Panc1 (cell line): ENCODE measurements around the gene SLC32A1.

Experiments used
- CTCF ChIP-seq: fragments of 450-650 bp; IDR thresholded peaks from 2 replicates; pipeline ENCODE4 v1.5.1; 2017; ENCODE audit warnings: mild to moderate bottlenecking
- POLR2AphosphoS5 ChIP-seq: IDR thresholded peaks from 2 replicates; pipeline ENCODE4 v1.6.1; 2012; ENCODE audit warnings: mild to moderate bottlenecking, low read depth, low read length, moderate library complexity
- TF ChIP-seq, protein P1 (sequence below), 2 experiments: IDR thresholded peaks; 2 replicates each; pipeline ENCODE4 v1.6.1; 2011 to 2012; ENCODE audit warnings: low read depth in 2 of 2, control low read depth in 1 of 2, low read length in 1 of 2, mild to moderate bottlenecking in 1 of 2, moderate library complexity in 1 of 2; ENCODE audit not compliant: insufficient read depth in 1 of 2

DNA sequence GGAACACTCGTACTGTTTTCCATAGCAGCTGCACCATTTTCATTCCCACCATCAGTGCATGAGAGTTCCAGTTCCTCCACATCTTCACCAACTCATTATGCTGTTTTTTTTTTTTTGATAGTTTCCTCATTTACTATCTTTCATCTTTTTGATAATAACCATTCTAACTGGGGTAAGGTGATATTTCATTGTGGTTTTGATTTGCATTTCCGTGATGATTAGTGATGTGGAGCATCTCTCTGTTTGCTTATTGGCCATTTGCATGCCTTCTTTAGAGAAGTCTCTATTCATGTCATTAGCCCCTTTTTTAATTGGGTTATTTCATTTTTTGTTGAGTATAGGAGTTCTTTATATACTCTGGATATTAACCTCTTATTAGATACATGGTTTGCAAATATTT is 49.9 kb downstream of the SLC32A1 start:
- TF ChIP-seq CTCF (no peak), POLR2AphosphoS5 (no peak)
- TF ChIP-seq, protein P1, sequence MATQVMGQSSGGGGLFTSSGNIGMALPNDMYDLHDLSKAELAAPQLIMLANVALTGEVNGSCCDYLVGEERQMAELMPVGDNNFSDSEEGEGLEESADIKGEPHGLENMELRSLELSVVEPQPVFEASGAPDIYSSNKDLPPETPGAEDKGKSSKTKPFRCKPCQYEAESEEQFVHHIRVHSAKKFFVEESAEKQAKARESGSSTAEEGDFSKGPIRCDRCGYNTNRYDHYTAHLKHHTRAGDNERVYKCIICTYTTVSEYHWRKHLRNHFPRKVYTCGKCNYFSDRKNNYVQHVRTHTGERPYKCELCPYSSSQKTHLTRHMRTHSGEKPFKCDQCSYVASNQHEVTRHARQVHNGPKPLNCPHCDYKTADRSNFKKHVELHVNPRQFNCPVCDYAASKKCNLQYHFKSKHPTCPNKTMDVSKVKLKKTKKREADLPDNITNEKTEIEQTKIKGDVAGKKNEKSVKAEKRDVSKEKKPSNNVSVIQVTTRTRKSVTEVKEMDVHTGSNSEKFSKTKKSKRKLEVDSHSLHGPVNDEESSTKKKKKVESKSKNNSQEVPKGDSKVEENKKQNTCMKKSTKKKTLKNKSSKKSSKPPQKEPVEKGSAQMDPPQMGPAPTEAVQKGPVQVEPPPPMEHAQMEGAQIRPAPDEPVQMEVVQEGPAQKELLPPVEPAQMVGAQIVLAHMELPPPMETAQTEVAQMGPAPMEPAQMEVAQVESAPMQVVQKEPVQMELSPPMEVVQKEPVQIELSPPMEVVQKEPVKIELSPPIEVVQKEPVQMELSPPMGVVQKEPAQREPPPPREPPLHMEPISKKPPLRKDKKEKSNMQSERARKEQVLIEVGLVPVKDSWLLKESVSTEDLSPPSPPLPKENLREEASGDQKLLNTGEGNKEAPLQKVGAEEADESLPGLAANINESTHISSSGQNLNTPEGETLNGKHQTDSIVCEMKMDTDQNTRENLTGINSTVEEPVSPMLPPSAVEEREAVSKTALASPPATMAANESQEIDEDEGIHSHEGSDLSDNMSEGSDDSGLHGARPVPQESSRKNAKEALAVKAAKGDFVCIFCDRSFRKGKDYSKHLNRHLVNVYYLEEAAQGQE (IDR thresholded peaks at IDR 0.05; ENCODE audit: insufficient read depth in 1 of 2, low read depth in 2 of 2, low read length in 1 of 2) = no peak
